PC-3 (cell line): ENCODE results near the gene PAX7. TPM values are rescaled to one million over a fixed set of nuclear protein-coding genes. Genes with fewer than 3 reads are reported as not detected.

Source experiments
- ATAC-seq: fragments of 200-7000 bp; cut with Tn5 transposase; 2 replicates; pipeline ENCODE4 v1.9.1; 2020; ENCODE audit warnings: mild to moderate bottlenecking, moderate library complexity
- BruUV-seq: library from RNA; stranded (reverse); fragments of 400-500 nt; replicated peaks from 2 replicates; lab custom pipeline; 2021; lab: Mats Ljungman, UMichigan
- CTCF ChIA-PET: fragments of 300-600 bp; sonication (Branson Sonifier 250); formaldehyde crosslinking; loops from one replicate; lab custom pipeline; 2022; ENCODE audit warnings: antibody characterized with exemption; lab: Charles Lee
- POLR2A ChIA-PET: fragments of 300-600 bp; sonication (Branson Sonifier 250); formaldehyde crosslinking; loops from one replicate; lab custom pipeline; 2022; ENCODE audit warnings: antibody characterized with exemption; ENCODE audit not compliant: unreplicated experiment; lab: Charles Lee
- DNase-seq: peaks from one replicate; pipeline ENCODE4 v3.0.0-alpha.2; 2015
- H2AFZ ChIP-seq: fragments of 300-600 bp; sonication (generic); 2 replicates; pipeline ENCODE4 v1.6.0; 2016; ENCODE audit warnings: antibody characterized with exemption, low read length
- H3F3A ChIP-seq: fragments of 300-600 bp; sonication (generic); one replicate; pipeline ENCODE4 v1.6.0; 2017; ENCODE audit warnings: antibody characterized with exemption, low read length, control low read depth, mild to moderate bottlenecking; ENCODE audit not compliant: unreplicated experiment
- H3K27ac ChIP-seq: fragments of 300-600 bp; sonication (generic); 2 replicates; pipeline ENCODE4 v1.5.1; 2016; ENCODE audit warnings: mild to moderate bottlenecking, low read length
- H3K27me3 ChIP-seq: fragments of 300-600 bp; sonication (generic); 2 replicates; pipeline ENCODE4 v1.6.1; 2016; ENCODE audit warnings: low read length, mixed read lengths
- H3K36me3 ChIP-seq: fragments of 300-600 bp; sonication (generic); 2 replicates; pipeline ENCODE4 v1.6.1; 2016; ENCODE audit warnings: low read depth, mixed run types, low read length, mixed read lengths
- H3K4me1 ChIP-seq: fragments of 300-600 bp; sonication (generic); 2 replicates; pipeline ENCODE4 v1.5.1; 2016; ENCODE audit warnings: low read length; ENCODE audit not compliant: insufficient read depth
- H3K4me2 ChIP-seq: fragments of 300-600 bp; sonication (generic); 2 replicates; pipeline ENCODE4 v1.6.0; 2016; ENCODE audit warnings: low read length
- H3K4me3 ChIP-seq: fragments of 300-600 bp; sonication (generic); 2 replicates; pipeline ENCODE4 v1.5.1; 2016; ENCODE audit warnings: mild to moderate bottlenecking, low read length, mixed read lengths
- H3K79me2 ChIP-seq: fragments of 300-600 bp; sonication (generic); 2 replicates; pipeline ENCODE4 v1.6.1; 2017; ENCODE audit warnings: low read length, mixed read lengths
- H3K9ac ChIP-seq: fragments of 300-600 bp; sonication (generic); 2 replicates; pipeline ENCODE4 v1.6.0; 2016; ENCODE audit warnings: mild to moderate bottlenecking, low read length
- H3K9me2 ChIP-seq: fragments of 300-600 bp; sonication (generic); replicated peaks from 2 replicates; pipeline ENCODE4 v1.6.1; 2016; ENCODE audit warnings: mixed run types, low read length, mixed read lengths
- H3K9me3 ChIP-seq: fragments of 300-600 bp; sonication (generic); 2 replicates; pipeline ENCODE4 v1.6.1; 2016; ENCODE audit warnings: low read length, mixed read lengths
- H4K20me1 ChIP-seq: fragments of 300-600 bp; sonication (generic); 2 replicates; pipeline ENCODE4 v1.6.1; 2016; ENCODE audit warnings: low read length, mixed read lengths
- EZH2 ChIP-seq: fragments of 300-600 bp; sonication (generic); IDR thresholded peaks from one replicate; pipeline ENCODE4 v1.6.1; 2017; ENCODE audit warnings: antibody characterized with exemption, mild to moderate bottlenecking, low read length; ENCODE audit not compliant: unreplicated experiment
- EZH2phosphoT487 ChIP-seq: fragments of 300-600 bp; sonication (generic); IDR thresholded peaks from 2 replicates; pipeline ENCODE4 v1.6.1; 2018; ENCODE audit warnings: mild to moderate bottlenecking, antibody characterized with exemption, low read length, borderline replicate concordance
- intact Hi-C: fragments of 100-400 bp; cut with micrococcal nuclease; formaldehyde crosslinking; loops from 2 replicates; pipeline ENCODE4 v1.9.0; 2023
- total RNA-seq: library from RNA; depleted of rRNA; stranded (reverse); fragments of >200 nt; gene quantifications from 2 replicates; pipeline ENCODE4 v1.2.3, GENCODE V29; 2014
- TF ChIP-seq, protein P1 (sequence below): fragments of 300-600 bp; sonication (generic); conservative IDR thresholded peaks from 2 replicates; pipeline ENCODE4 v1.5.1; 2017; ENCODE audit warnings: antibody characterized with exemption, low read depth, mild to moderate bottlenecking, low read length

Gene PAX7
- total RNA-seq, 1 experiment from 2014 or later: not detected

DNA sequence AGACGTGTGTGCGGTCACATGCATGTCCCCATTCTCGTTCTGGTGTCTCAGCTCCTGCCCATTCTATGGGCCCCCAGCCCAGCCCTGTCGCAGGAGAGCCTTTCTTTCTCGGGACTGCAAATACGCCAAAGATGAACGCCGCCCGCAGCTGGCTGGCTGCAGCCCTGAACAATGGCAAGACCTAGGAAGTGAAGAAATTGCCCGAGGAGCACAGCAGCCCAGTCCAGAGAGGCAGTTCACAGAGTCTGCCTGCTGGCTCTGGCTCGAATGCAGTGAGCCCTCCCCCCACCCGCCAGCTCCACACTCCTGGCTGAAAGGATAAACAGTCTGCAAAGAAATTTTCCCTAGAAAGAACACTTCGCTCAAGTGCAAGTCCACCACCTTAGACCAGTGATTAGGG lies 23.3 kb downstream of the PAX7 start:
- H3K9me2 ChIP-seq: no peaks in the 10 kb centered on the region
- H4K20me1 ChIP-seq: no peaks in the 10 kb centered on the region
- no peak overlapping the region for H3K27ac ChIP-seq
- CTCF ChIA-PET: no interaction called here
- peaks cover 39% of the 10 kb centered on the region for H3K27me3 ChIP-seq
- H2AFZ ChIP-seq: no peak overlapping the region
- H3K4me2 ChIP-seq: no peak overlapping the region
- DNase-seq: no peak
- H3K9me3 ChIP-seq: no peaks in the 10 kb centered on the region
- TF ChIP-seq, protein P1, sequence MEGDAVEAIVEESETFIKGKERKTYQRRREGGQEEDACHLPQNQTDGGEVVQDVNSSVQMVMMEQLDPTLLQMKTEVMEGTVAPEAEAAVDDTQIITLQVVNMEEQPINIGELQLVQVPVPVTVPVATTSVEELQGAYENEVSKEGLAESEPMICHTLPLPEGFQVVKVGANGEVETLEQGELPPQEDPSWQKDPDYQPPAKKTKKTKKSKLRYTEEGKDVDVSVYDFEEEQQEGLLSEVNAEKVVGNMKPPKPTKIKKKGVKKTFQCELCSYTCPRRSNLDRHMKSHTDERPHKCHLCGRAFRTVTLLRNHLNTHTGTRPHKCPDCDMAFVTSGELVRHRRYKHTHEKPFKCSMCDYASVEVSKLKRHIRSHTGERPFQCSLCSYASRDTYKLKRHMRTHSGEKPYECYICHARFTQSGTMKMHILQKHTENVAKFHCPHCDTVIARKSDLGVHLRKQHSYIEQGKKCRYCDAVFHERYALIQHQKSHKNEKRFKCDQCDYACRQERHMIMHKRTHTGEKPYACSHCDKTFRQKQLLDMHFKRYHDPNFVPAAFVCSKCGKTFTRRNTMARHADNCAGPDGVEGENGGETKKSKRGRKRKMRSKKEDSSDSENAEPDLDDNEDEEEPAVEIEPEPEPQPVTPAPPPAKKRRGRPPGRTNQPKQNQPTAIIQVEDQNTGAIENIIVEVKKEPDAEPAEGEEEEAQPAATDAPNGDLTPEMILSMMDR: no peak
- TF ChIP-seq EZH2phosphoT487 (no peak), EZH2 (no peak)
- H3K79me2 ChIP-seq: no peaks in the 10 kb centered on the region
- H3K4me1 ChIP-seq: no peaks in the 10 kb centered on the region
- H3K36me3 ChIP-seq: no peaks in the 10 kb centered on the region
- no peak overlapping the region for H3K9ac ChIP-seq
- no peak overlapping the region for H3K4me3 ChIP-seq
- no peak for ATAC-seq
- H3F3A ChIP-seq: no peaks in the 10 kb centered on the region
- intact Hi-C loops: no loop called here
- POLR2A ChIA-PET: no interaction called here
- no TSS peak for BruUV-seq

DNA sequence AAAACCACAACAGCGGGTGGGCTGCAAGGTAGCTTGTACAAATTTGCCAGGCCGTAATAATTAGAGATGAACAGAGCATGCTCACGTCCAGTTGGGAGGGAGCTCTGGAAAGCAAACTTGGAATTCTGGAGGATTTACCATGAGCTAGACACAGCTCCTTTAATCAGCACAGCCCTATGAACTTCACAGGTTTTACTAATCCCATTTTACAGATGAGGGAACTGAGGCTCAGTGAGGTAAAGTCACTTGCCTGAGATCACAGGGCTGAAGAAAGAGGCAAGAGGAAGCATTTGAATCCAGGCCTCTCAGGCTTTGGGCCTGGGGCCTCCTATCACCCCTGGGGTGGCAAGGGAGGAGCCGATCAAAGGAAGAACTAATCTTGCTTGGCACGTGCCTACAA lies 24.0 kb downstream of the PAX7 start:
- H3K9me2 ChIP-seq: no peaks in the 10 kb centered on the region
- H3K9me3 ChIP-seq: no peaks in the 10 kb centered on the region
- ATAC-seq (no peak), DNase-seq (no peak)
- intact Hi-C loops: no loop called here
- no peak overlapping the region for H3K4me3 ChIP-seq
- no peak overlapping the region for H3K4me2 ChIP-seq
- ChIA-PET CTCF (no interaction called here), POLR2A (no interaction called here)
- H3K27ac ChIP-seq: no peak overlapping the region
- H4K20me1 ChIP-seq: no peaks in the 10 kb centered on the region
- no TSS peak for BruUV-seq
- H3K4me1 ChIP-seq: no peaks in the 10 kb centered on the region
- H3K27me3 ChIP-seq: peaks cover 36% of the 10 kb centered on the region
- no peaks in the 10 kb centered on the region for H3F3A ChIP-seq
- H3K79me2 ChIP-seq: no peaks in the 10 kb centered on the region
- H2AFZ ChIP-seq: no peak overlapping the region
- H3K36me3 ChIP-seq: no peaks in the 10 kb centered on the region
- H3K9ac ChIP-seq: no peak overlapping the region
- TF ChIP-seq, protein P1: no peak
- TF ChIP-seq EZH2: no peak
- TF ChIP-seq EZH2phosphoT487: no peak

DNA sequence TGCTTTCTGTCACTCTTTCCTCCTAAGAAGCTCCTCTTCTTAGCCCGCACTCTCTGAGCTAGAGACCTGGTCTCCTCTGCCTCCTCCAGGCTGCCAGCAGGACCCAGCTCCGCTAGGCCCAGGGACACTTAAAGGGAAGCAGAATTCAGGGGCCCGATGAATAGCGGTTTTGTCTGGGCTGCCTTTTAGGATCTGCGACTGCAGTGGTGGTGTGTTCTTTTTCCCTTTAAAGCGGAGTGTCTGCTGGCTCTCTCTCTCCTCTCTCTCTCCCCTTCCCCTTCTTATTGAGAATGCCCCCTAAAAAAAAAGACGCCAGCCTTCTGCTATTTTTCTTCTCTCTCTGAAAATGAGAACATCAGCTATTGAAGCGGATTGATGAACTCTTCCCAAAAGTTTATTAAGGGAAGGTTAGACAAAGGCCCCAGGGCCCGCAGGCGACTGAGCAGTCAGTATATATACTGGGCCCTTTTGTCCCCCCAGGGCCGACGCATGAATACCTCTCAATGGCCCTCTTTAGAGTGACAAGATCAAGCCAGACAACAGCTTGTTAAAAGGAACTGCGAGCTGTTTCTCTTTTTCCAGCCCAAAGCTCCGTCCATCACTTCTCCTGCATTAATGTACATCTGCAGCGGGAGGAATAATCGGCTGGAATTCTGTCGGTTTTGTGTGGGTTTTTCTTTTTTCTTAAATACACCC lies 27.0 kb downstream of the PAX7 start:
- no peaks in the 10 kb centered on the region for H3K9me3 ChIP-seq
- POLR2A ChIA-PET: no interaction called here
- BruUV-seq: no TSS peak
- no peaks in the 10 kb centered on the region for H3K79me2 ChIP-seq
- no peak overlapping the region for H3K4me2 ChIP-seq
- intact Hi-C loops: no loop called here
- no peak for TF ChIP-seq EZH2phosphoT487
- TF ChIP-seq, protein P1: no peak
- no peak for TF ChIP-seq EZH2
- H3K27ac ChIP-seq: no peak overlapping the region
- H4K20me1 ChIP-seq: no peaks in the 10 kb centered on the region
- DNase-seq (no peak), ATAC-seq (no peak)
- H3F3A ChIP-seq: no peaks in the 10 kb centered on the region
- CTCF ChIA-PET: no interaction called here
- no peaks in the 10 kb centered on the region for H3K9me2 ChIP-seq
- no peaks in the 10 kb centered on the region for H3K36me3 ChIP-seq
- H2AFZ ChIP-seq: no peak overlapping the region
- H3K4me1 ChIP-seq: no peaks in the 10 kb centered on the region
- no peak overlapping the region for H3K4me3 ChIP-seq
- peaks cover 18% of the 10 kb centered on the region for H3K27me3 ChIP-seq
- no peak overlapping the region for H3K9ac ChIP-seq
